GM08714 (cell line): Measurements from ENCODE around the gene CLEC1A.

Experiments used
- H3K4me3 ChIP-seq: fragments of 200-500 bp; sonication (Bioruptor generic); 2 replicates; pipeline ENCODE4 v1.5.1; 2014; ENCODE audit warnings: mild to moderate bottlenecking, low read length, inconsistent platforms
- ZNF274 ChIP-seq: IDR thresholded peaks from 2 replicates; pipeline ENCODE4 v1.6.1; 2012; ENCODE audit warnings: mild to moderate bottlenecking, low read depth, low read length

CLEC1A gene

GRCh38 chr12:10098791-10099190 lies at the start of gene CLEC1A:
TSS of gene CLEC1A (minus strand) at chr12:10098985. CDS start at chr12:10098922, 63 bp downstream.
- no peak within 1 kb of the TSS for H3K4me3 ChIP-seq
- no peak for TF ChIP-seq ZNF274

- TF ChIP-seq ZNF274: no peak
- H3K4me3 ChIP-seq: no peak overlapping the region
Observed at GRCh38 chr12:10147714-10148403, 49.1 kb upstream of the CLEC1A start.

GRCh38 chr12:10142976-10143589 lies 44.3 kb upstream of the CLEC1A start:
- TF ChIP-seq ZNF274: no peak
- H3K4me3 ChIP-seq: no peak overlapping the region

GRCh38 chr12:10140001-10140400 lies 41.2 kb upstream of the CLEC1A start:
- TF ChIP-seq ZNF274: no peak
- no peak overlapping the region for H3K4me3 ChIP-seq

GRCh38 chr12:10136637-10137205 lies 37.9 kb upstream of the CLEC1A start:
- H3K4me3 ChIP-seq: no peak overlapping the region
- TF ChIP-seq ZNF274: no peak

GRCh38 chr12:10135126-10135525 lies 36.3 kb upstream of the CLEC1A start:
- H3K4me3 ChIP-seq: no peak overlapping the region
- no peak for TF ChIP-seq ZNF274

GRCh38 chr12:10132850-10133370 lies 34.1 kb upstream of the CLEC1A start:
- no peak for TF ChIP-seq ZNF274
- H3K4me3 ChIP-seq: no peak overlapping the region

- no peak for TF ChIP-seq ZNF274
- H3K4me3 ChIP-seq: no peak overlapping the region
Observed at GRCh38 chr12:10131111-10131690, 32.4 kb upstream of the CLEC1A start.

GRCh38 chr12:10130042-10130441 lies 31.3 kb upstream of the CLEC1A start, which contains the start of gene CLEC7A:
TSS of gene CLEC7A (minus strand) at chr12:10130199. CDS start at chr12:10130082, 117 bp downstream.
- no peak for TF ChIP-seq ZNF274
- H3K4me3 ChIP-seq: no peak within 1 kb of the TSS

- TF ChIP-seq ZNF274: no peak
- H3K4me3 ChIP-seq: no peak overlapping the region
Observed at GRCh38 chr12:10128687-10129086, 29.9 kb upstream of the CLEC1A start.

GRCh38 chr12:10126413-10126812 lies 27.6 kb upstream of the CLEC1A start:
- H3K4me3 ChIP-seq: no peak overlapping the region

GRCh38 chr12:10122689-10123088 lies 23.9 kb upstream of the CLEC1A start:
- no peak for TF ChIP-seq ZNF274
- H3K4me3 ChIP-seq: no peak overlapping the region

More at GRCh38 chr12:10126413-10126812, 27.6 kb upstream of the CLEC1A start:
- TF ChIP-seq ZNF274: no peak

- no peak overlapping the region for H3K4me3 ChIP-seq
- no peak for TF ChIP-seq ZNF274
Observed at GRCh38 chr12:10121278-10121677, 22.5 kb upstream of the CLEC1A start.

GRCh38 chr12:10119066-10119465 lies 20.3 kb upstream of the CLEC1A start:
- H3K4me3 ChIP-seq: no peak overlapping the region
- no peak for TF ChIP-seq ZNF274
